SK-N-MC (cell line): Measurements from ENCODE around the gene ZNF496.

Experiments used
- EZH2 ChIP-seq: fragments of 200-600 bp; sonication (generic); IDR thresholded peaks from one replicate; pipeline ENCODE4 v1.6.1; 2017; ENCODE audit warnings: antibody characterized with exemption
- POLR2AphosphoS5 ChIP-seq: IDR thresholded peaks from 2 replicates; pipeline ENCODE4 v1.6.1; 2012; ENCODE audit warnings: mild to moderate bottlenecking, low read depth, low read length, borderline replicate concordance

DNA sequence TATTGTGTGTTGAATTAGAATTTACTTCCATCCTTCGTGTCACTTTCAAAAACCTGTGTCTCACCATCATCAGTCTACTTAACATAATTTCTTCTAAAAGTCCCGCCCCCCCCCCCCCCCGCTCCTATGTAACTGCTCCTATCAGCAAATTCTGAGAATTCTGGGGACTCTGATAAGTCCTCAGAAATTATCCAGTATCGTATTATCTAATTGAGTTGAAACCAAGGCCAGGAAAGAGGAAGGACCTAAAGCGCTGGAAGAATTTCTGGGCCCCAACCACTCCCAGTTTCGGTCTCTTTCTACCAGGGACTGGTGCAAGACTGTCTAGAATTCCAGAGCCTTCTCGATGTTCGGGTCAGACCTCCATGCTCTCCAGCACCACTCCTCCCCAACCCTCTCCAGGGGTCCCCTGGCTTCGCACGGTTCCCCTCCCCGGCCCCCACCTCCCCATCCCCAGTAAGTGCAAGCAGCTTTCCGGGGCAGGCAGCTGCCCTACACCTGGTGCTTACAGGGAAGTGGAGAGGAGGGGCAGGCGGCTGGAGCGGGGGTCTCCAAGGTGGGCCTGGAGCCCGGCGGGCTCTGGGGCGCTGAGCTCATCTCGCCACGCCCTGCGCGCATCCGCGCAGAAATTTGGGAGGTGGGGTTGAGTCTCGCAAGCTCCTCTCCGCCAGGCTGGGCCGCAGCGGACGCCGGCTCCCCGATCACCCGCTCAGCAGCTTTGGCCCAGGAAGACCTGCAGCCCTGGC lies 16.0 kb upstream of the ZNF496 start:
- TF ChIP-seq EZH2: no peak
- TF ChIP-seq POLR2AphosphoS5: no peak
